T-helper 2 cell (primary cell): ENCODE measurements around the gene LCE2C.
"Not testable (repeated sequence)": the region's sequence is repeated elsewhere in the genome, so short reads cannot be mapped to it uniquely, and the experiment has no call there.

Source experiments
- DNase-seq, 5 experiments: peaks; one replicate each; pipeline versions ENCODE4 v3.0.0 to v3.0.0-alpha.2; 2012 to 2022
- total RNA-seq, 2 donors: gene quantifications; one replicate each; lab custom pipeline; 2026; lab: John Stamatoyannopoulos, UW

LCE2C gene
- total RNA-seq: 0 reads per million in 2 donors

- DNase-seq: not testable (repeated sequence)
Observed at GRCh38 chr1:152674983-152675382, at the start of gene LCE2C. LCE2C (plus strand) TSS chr1:152675279; CDS start chr1:152676016, 737 bp downstream.

GRCh38 chr1:152626744-152627143 is 48.3 kb upstream of the LCE2C start:
- no peak for DNase-seq

GRCh38 chr1:152630596-152630995 is 44.5 kb upstream of the LCE2C start:
- no peak for DNase-seq

- no peak for DNase-seq
Observed at GRCh38 chr1:152640351-152640750, 34.7 kb upstream of the LCE2C start.

- DNase-seq: no peak
Observed at GRCh38 chr1:152643945-152644344, 31.1 kb upstream of the LCE2C start.

GRCh38 chr1:152645146-152645545 is 29.9 kb upstream of the LCE2C start:
- no peak for DNase-seq

GRCh38 chr1:152646656-152647055 is 28.4 kb upstream of the LCE2C start:
- DNase-seq: no peak

GRCh38 chr1:152654110-152654509 is 21.0 kb upstream of the LCE2C start:
- peak in 1 of 5 experiments; percentile 58 for DNase-seq

- no peak for DNase-seq
Observed at GRCh38 chr1:152656459-152656858, 18.6 kb upstream of the LCE2C start.

GRCh38 chr1:152657677-152658076 is 17.4 kb upstream of the LCE2C start:
- no peak for DNase-seq

- DNase-seq: no peak
Observed at GRCh38 chr1:152658649-152659048, 16.4 kb upstream of the LCE2C start.

- no peak for DNase-seq
Observed at GRCh38 chr1:152663098-152663497, 12.0 kb upstream of the LCE2C start, which contains the start of gene LCE2D. LCE2D (plus strand) TSS chr1:152663380; CDS start chr1:152664106, 726 bp downstream.

- DNase-seq: not testable (repeated sequence)
Observed at GRCh38 chr1:152666171-152666570, 8.9 kb upstream of the LCE2C start.

- DNase-seq: no peak
Observed at GRCh38 chr1:152667648-152668047, 7.4 kb upstream of the LCE2C start.

GRCh38 chr1:152673016-152673415 is 2.1 kb upstream of the LCE2C start:
- no peak for DNase-seq

GRCh38 chr1:152679459-152679858 is 4.4 kb downstream of the LCE2C start:
- no peak for DNase-seq

- no peak for DNase-seq
Observed at GRCh38 chr1:152681616-152682015, 6.5 kb downstream of the LCE2C start.

GRCh38 chr1:152683846-152684245 is 8.8 kb downstream of the LCE2C start:
- no peak for DNase-seq

- DNase-seq: not testable (repeated sequence)
Observed at GRCh38 chr1:152685823-152686222, 10.7 kb downstream of the LCE2C start, which contains the start of gene LCE2B. LCE2B (plus strand) TSS chr1:152686123; CDS start chr1:152686844, 721 bp downstream.

- DNase-seq: no peak
Observed at GRCh38 chr1:152697701-152698600, 22.9 kb downstream of the LCE2C start, which contains the start of gene LCE2A. LCE2A (plus strand) TSS chr1:152698345; CDS start chr1:152698902, 557 bp downstream.

GRCh38 chr1:152699746-152700145 is 24.7 kb downstream of the LCE2C start:
- DNase-seq: no peak

GRCh38 chr1:152707860-152708259 is 32.8 kb downstream of the LCE2C start, which contains the start of gene LCE4A:
LCE4A (plus strand) TSS chr1:152708160; CDS start chr1:152709076, 916 bp downstream.
- no peak for DNase-seq

- DNase-seq: no peak
Observed at GRCh38 chr1:152718238-152718637, 43.2 kb downstream of the LCE2C start.

- no peak for DNase-seq
Observed at GRCh38 chr1:152725261-152725660, 50.2 kb downstream of the LCE2C start.
